GM21529 (cell line): Measurements from ENCODE around the gene OPCML.

Source experiments
- ATAC-seq: cut with Tn5 transposase; IDR thresholded peaks from one replicate; pipeline ENCODE4 v1.9.1; 2021; ENCODE audit not compliant: unreplicated experiment

OPCML gene

GRCh38 chr11:133305208-133305956, 226.9 kb downstream of the OPCML start:
- ATAC-seq: no peak

GRCh38 chr11:133303262-133303661, 229.0 kb downstream of the OPCML start:
- no peak for ATAC-seq

GRCh38 chr11:133302056-133302455, 230.2 kb downstream of the OPCML start:
- no peak for ATAC-seq

- no peak for ATAC-seq
Measured at GRCh38 chr11:133300666-133301065, 231.6 kb downstream of the OPCML start.

- ATAC-seq: no peak
Measured at GRCh38 chr11:133291780-133292179, 240.5 kb downstream of the OPCML start.

GRCh38 chr11:133285359-133285758, 246.9 kb downstream of the OPCML start:
- no peak for ATAC-seq

GRCh38 chr11:133284156-133284555, 248.1 kb downstream of the OPCML start:
- ATAC-seq: no peak

GRCh38 chr11:133277886-133278285, 254.4 kb downstream of the OPCML start:
- ATAC-seq: no peak

GRCh38 chr11:133271871-133272776, 260.2 kb downstream of the OPCML start:
- ATAC-seq: no peak

GRCh38 chr11:133271206-133271605, 261.1 kb downstream of the OPCML start:
- no peak for ATAC-seq

GRCh38 chr11:133269267-133269666, 263.0 kb downstream of the OPCML start:
- peak; percentile 95 for ATAC-seq

GRCh38 chr11:133266986-133267385, 265.3 kb downstream of the OPCML start:
- ATAC-seq: no peak

GRCh38 chr11:133265530-133266035, 266.7 kb downstream of the OPCML start:
- ATAC-seq: no peak

- ATAC-seq: no peak
Measured at GRCh38 chr11:133263332-133263731, 269.0 kb downstream of the OPCML start.

- no peak for ATAC-seq
Measured at GRCh38 chr11:133258751-133259150, 273.6 kb downstream of the OPCML start.

- ATAC-seq: no peak
Measured at GRCh38 chr11:133254601-133255000, 277.7 kb downstream of the OPCML start.

- no peak for ATAC-seq
Measured at GRCh38 chr11:133253570-133253969, 278.7 kb downstream of the OPCML start.

- no peak for ATAC-seq
Measured at GRCh38 chr11:133251841-133252240, 280.5 kb downstream of the OPCML start.

GRCh38 chr11:133249530-133249929, 282.8 kb downstream of the OPCML start:
- ATAC-seq: no peak

GRCh38 chr11:133249065-133249464, 283.2 kb downstream of the OPCML start:
- ATAC-seq: no peak

GRCh38 chr11:133243832-133244231, 288.5 kb downstream of the OPCML start:
- ATAC-seq: no peak
